Right lung (tissue), 5 donors: ENCODE results near the gene NFIB. TPM values are rescaled to one million over a fixed set of nuclear protein-coding genes. Genes with fewer than 3 reads are reported as not detected.
A peak's percentile ranks its signal among the peaks of the same experiment; 100 is the strongest.

Source experiments
- DNase-seq, 2 donors: peaks; one replicate each; pipeline ENCODE4 v3.0.0-alpha.2; 2013
- polyA plus RNA-seq, 5 donors: library from polyadenylated mRNA; unstranded; fragments of 120-200 nt; gene quantifications; one replicate each; pipeline versions ENCODE4 v1.2.1 to v1.2.3, GENCODE V29; 2013; ENCODE audit warnings: inconsistent platforms in 1 of 5, low replicate concordance in 1 of 5; ENCODE audit not compliant: insufficient read length in 5 of 5, insufficient read depth in 1 of 5

Gene NFIB
- polyA plus RNA-seq, 5 donors: 94.6 to 133 (median 118) TPM

DNA sequence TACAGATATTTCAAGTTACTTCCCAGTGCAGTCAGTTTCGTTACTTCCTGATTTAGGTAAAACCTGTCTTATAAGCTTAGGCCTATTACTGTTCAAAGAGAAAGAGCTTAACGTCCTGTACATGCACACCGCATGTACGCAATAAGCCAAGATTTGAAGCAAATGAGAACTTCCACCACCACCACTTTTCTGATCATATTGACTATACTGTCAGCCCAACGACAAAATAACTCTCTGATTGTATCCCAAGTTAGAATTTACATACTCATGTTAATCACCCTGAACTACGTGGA lies 5.1 kb downstream of the NFIB start:
- DNase-seq: peak in 1 of 2 donors; percentile 36

GRCh38 chr9:14307989-14308852 lies 5.7 kb downstream of the NFIB start:
- peak in 1 of 2 donors; percentile 61 for DNase-seq

DNA sequence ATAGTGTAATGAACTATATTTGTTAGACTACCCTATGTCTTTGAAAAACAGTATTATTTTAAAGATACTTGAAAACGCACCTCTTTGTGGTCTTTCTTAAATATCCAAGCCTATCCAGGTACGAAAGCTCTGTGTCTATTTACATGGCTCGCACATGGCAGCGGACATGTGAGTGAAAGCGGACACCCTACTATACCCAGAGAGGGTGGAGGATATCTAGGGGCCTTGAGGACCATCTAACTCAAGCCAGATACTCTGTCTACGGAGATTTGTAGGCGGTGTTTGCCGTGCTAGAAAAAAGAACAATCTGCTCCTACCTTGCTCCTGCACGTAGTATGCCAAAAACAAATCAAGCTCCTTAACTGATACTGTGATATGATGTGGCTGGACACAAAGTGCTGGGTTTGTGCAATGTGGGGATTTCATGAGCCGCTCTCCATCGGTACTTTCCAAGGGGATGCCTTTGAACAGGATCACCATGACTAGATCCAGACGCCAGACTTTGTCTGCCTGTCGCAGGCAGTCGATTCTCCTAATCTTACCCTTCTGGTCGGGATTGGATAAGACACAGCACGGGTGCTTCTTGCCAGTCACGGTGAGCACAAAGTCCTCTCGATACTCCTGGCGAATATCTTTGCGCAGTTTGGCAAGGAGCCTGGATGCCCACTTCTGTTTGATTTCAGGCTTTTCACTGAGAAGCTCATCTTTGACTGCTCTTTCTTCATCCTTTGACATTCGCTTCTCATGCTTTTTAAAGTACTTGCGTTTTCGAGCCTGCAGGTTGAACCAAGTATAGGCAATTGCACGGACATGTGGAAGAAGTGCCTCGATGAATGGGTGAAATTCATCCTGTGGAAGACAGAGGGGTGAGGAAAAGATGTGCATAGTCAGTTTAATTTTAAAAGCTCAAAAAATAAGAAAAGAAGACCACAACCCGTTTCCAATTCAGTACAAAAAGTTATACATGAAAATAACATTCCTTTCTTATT lies 7.0 kb downstream of the NFIB start:
- DNase-seq: no peak

- DNase-seq: no peak
Observed at GRCh38 chr9:14306188-14306587, 7.8 kb downstream of the NFIB start.

DNA sequence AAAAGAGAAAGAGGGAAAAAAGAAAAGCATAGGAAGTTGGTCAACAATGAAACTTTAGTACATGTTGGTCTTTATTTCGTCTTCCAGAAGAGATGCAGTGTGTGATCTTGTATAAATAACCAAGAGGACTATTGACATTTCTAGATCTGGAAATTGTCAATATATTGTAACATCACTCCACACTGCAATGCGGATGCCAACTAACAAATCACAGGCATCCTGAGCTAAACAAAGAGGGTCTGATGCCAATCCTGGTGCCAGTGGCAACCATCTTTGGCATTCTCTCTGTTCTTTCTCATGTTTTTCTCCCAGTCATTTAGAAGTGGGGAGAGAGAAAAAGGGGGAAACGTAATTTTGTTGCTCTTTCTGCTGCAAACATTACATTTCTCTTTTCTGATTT lies 9.7 kb downstream of the NFIB start:
- no peak for DNase-seq

DNA sequence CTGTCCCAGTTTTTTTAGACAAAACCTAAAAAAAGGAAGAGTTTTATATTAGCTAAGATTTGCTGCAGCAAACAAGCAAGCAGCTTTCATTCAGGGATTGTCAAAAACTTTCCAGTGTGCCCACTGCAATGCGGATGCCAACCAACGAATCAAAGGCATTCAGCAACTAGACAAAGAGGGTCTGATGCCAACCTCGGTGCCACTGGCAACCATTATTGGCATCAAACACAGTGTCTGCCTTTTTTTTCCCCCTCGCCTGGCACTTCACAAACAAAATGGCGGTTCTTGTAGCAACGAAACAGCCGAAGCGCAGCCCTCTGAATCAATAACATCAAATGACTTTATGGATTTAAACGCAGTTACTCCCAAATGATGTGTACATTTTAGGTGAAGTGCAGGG lies 10.4 kb downstream of the NFIB start:
- DNase-seq: no peak

DNA sequence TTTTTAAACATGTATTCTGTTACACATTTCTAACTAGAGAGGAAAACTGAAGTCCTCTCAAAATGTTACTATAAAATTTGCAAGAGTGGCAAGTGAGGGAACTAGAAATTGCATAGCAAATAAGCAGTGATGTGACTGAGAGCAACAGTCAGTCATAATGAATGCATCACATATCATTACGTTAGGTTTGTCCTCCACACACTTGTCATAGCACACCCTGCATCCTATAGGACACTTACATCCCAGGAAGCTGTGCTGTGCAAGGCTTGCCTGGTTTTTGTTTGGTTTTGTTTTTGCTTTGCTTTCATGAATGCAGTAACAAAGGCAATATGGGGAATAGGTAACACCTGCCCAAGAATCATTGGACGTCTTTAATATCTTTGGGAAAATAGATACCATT lies 10.8 kb downstream of the NFIB start:
- no peak for DNase-seq

DNA sequence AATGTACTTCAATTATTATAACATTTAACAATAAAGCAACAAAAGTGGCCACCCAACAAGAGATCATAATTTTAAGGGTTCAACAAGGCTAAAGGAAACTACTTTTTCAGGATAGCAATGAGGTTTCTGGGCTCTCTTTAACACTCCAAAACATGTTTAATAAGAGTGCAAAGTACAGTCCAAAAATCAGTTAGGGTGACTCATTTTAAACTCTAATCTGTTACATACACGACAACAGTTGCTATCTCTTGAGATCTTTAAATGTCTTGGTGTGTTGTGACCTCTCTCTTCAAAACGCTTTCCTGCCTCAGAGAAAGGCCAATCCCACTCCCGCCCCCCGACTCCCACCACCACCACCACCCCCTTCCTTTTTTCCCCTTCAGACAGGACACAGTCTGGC lies 11.5 kb downstream of the NFIB start:
- DNase-seq: no peak

DNA sequence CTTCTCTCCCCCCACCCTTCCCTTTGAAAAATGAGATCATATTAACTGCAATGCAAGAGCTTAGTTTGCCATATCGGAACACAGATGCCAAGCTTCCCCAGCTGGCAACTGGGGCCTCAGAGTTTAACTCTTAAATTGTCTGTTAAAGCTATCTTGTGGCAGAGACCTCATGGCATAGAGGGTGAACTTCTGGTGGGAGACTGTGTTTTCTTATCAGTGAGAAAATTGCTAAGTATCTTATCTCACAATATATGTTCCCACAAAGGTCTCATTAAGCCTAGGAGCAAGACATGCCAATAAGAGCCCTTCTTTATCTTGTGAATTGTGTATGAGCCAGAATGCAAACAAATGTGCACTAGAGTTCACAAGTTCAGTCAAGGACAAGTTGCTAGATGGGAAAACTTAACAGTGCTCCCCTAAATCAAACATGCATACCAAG lies 12.3 kb downstream of the NFIB start:
- DNase-seq: no peak

- DNase-seq: no peak
Observed at GRCh38 chr9:14301006-14301405, 12.9 kb downstream of the NFIB start.

DNA sequence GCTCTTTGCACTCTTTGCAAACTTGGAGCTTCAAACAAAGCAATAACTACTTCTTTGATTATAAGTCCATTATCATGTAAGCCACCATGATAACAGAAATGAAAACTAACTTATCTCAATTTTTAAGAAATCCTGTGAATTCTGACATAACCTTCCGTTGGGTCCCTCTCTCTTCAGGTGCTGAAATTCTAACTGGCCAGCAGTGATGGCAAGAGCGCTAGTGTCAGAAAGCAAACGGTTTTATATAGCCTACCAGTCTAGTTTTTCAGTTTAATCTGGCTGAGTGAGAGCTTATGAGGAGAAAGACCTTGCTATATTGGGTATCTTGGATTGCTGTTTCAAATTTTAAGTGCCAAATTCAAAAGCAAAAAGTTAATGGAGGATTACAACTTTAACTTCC lies 13.4 kb downstream of the NFIB start:
- no peak for DNase-seq

DNA sequence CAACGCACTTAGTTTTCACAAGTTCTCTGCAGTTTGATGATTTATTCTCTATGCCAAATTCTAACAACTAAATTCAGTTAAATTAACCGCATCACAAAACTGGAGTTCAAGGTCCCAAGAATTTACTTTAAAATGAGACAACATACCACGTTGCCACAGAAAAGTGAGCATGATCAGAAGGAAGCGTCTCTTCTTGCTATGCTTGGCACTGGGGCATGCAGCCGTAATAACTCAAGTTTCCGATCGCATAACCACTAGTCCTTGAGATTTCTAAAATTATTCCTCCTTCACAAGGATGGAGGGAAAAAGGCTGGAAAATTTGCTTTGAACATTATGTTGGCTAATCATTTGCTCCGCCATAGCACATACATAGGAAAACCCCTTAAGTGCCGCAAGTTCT lies 13.9 kb downstream of the NFIB start:
- no peak for DNase-seq

- no peak for DNase-seq
Observed at GRCh38 chr9:14298601-14299022, 15.3 kb downstream of the NFIB start.

DNA sequence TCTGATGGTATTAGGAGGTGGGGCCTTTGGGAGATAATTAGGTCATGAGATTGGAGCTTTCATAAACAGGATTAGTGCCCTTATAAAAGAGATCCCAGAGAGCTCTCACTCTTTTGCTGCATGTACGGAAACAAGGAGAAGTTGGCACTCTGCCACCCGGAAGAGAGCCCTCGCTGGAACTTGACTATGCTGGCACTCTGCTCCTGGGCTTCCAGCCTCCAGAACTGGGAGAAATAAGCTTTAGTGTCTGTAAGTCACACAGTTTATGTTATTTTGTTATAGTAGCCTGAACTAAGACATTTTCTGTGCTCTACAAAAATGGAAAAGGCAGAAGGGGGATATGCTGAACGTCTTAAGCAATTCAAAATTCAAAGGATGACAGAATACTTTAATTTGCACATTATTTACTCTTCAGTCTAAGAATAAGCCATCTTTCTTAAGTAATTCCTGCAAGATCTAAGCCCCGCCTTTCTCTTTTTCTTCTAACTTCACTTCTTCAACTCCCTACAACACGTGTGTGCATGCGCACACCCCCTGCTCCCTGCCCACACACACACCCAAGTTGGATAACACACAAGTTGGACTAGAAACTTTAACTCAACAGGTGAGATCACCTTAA lies 17.3 kb downstream of the NFIB start:
- no peak for DNase-seq

DNA sequence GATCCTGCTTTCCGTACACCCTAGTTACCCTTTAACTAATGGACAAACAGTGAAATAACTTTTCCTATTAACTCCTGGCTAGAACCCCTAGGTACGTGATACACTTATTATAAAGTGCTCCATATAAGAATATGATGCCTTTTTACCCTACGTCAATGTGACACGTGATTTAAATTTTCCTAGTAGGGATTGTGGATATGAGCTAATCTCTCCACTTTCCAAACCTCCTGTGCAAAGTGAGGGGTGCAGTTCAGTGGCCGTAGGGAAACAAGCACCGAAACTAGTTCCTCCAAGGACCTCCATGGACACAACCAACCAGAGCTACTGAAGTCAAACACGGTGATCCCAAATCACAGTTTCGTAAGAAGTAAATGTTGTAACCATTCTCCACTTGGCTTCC lies 19.3 kb downstream of the NFIB start:
- no peak for DNase-seq

- DNase-seq: no peak
Observed at GRCh38 chr9:14293801-14294200, 20.1 kb downstream of the NFIB start.

DNA sequence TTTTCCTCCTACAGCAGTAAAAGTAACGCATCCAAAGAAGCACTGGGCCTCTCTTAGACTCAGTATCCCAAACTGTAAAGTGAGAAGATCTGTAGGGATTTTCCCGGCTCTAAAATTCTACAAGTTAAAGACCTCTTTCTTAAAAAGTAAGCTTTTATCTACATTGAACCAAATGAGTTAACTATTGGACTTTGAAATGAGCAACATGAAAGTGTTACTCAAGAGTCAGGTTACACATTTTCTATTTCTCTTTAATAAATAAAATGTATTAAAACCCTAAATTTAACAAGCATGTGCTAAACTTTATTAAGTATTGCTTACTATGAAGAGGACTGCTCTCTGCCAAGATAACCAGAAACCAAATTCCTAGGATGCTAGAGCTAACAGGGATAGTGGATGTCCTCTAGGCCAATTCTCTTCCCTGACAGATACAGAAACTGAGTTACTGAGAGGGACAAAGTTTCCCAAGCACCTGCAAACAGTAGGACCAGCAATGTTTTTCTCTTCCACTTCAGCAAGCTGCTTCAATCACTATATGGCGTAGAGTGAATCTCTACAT lies 21.7 kb downstream of the NFIB start:
- no peak for DNase-seq

DNA sequence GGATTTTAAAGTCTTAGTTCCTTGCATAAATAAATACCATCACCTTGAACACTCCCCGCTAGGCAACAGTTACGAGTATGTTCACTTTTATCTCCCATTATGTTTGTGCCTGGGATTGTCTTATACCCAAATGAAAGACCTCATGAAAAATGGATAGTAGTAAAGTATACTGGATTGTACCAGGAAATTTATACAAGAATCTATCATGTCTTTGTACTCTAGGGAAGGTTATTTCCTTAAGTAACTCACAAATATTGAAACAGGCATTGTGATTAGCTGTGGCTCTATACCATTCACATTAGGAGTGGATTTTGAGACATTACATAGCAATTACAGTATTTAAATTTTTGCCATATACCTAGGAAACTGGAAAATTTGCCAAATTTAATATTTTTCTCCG lies 24.0 kb downstream of the NFIB start:
- no peak for DNase-seq

- no peak for DNase-seq
Observed at GRCh38 chr9:14288433-14288832, 25.5 kb downstream of the NFIB start.

GRCh38 chr9:14286121-14286520 lies 27.8 kb downstream of the NFIB start:
- DNase-seq: no peak

DNA sequence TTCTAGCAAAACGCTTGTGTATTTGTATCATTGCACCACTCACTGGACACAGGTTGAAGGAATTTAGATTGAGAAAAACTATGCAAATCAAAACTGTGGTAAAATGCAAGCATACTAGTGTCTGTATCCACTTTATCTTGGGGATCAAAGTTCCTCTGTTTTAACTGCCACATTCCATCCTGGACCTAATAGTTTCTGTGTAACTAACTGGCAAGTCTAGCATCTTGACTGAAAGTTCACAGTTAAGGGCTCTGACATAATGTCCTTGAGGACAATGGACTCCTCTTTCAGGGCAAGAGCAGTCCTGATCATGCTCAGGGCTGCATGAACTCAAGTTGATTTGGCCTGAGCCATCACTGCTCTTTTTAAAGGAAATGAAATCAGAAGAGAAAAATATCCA lies 30.7 kb downstream of the NFIB start:
- DNase-seq: no peak

DNA sequence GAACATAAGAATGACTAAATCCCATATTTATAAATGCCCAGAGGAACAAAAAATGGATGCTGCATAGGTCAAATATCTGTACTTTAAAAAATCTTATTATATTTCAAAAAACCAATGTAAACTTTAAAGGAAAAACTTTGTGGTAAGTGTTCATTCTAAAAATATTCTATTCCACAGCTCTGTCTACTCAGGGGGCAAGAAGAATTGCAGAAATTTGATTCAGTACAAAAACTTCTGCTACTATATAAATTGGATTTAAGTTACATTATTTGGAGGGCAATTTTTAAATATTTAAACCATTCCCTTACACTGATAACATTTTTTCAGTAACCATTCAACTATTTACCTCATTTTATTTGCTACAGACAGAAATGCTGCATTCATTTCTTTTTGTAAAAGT lies 32.1 kb downstream of the NFIB start:
- no peak for DNase-seq
